ENCODE measurements around the gene RNF212B. TPM values are rescaled to one million over a fixed set of nuclear protein-coding genes. Genes with fewer than 3 reads are reported as not detected.

RNF212B gene
- total RNA-seq, result not detected in 2 replicates

GRCh38 chr14:23237772-23238594, at the start of gene RNF212B:
Gene RNF212B (plus strand): TSS chr14:23237936. CDS start chr14:23240346, 2,410 bp downstream.

GRCh38 chr14:23286020-23286901, 48.5 kb downstream of the RNF212B start, which contains the start of gene HOMEZ:
Gene HOMEZ (minus strand): TSS chr14:23286132. CDS start chr14:23285952, 180 bp downstream.

GRCh38 chr14:23302290-23303225, 64.8 kb downstream of the RNF212B start, which contains the start of gene PPP1R3E:
Gene PPP1R3E (minus strand): TSS chr14:23302859. CDS start chr14:23302576, 283 bp downstream.

GRCh38 chr14:23306412-23307145, 68.8 kb downstream of the RNF212B start, which contains the start of gene BCL2L2:
Gene BCL2L2 (plus strand): TSS chr14:23306833. CDS start chr14:23307768, 935 bp downstream.

GRCh38 chr14:23320584-23321571, 83.1 kb downstream of the RNF212B start, which contains the start of gene PABPN1:
Gene PABPN1 (plus strand): TSS chr14:23321457. CDS start chr14:23321470, 13 bp downstream.

Other genes with a start within 250 kb of the RNF212B start
- gene C14orf93, start 227.8 kb upstream of the RNF212B start, total RNA-seq, result 16.7 and 18.8 TPM in 2 replicates
- gene PSMB5, start 203.0 kb upstream of the RNF212B start, total RNA-seq, result 250 and 359 TPM in 2 replicates
- gene PSMB11, start 195.7 kb upstream of the RNF212B start, total RNA-seq, result not detected in 2 replicates
- 6.0 and 8.8 TPM in 2 replicates for gene CDH24, start 180.4 kb upstream of the RNF212B start, total RNA-seq
- 57.8 and 63.2 TPM in 2 replicates for gene ACIN1, start 142.8 kb upstream of the RNF212B start, total RNA-seq
- gene C14orf119, start 142.4 kb upstream of the RNF212B start, total RNA-seq, result 53.8 and 57.8 TPM in 2 replicates
- not detected in 2 replicates for gene CIROP, start 132.9 kb upstream of the RNF212B start, total RNA-seq
- gene CEBPE, start 118.7 kb upstream of the RNF212B start, total RNA-seq, result not detected in 2 replicates
- 53.1 and 61.2 TPM in 2 replicates for gene SLC7A8, start 54.3 kb upstream of the RNF212B start, total RNA-seq
- gene HOMEZ, start 48.2 kb downstream of the RNF212B start, total RNA-seq, result 11.6 and 14.8 TPM in 2 replicates
- 0.70 and 3.3 TPM in 2 replicates for gene PPP1R3E, start 64.9 kb downstream of the RNF212B start, total RNA-seq
- 25.4 and 25.6 TPM in 2 replicates for gene BCL2L2, start 68.9 kb downstream of the RNF212B start, total RNA-seq
- gene PABPN1, start 83.5 kb downstream of the RNF212B start, total RNA-seq, result 34.5 and 56.2 TPM in 2 replicates
- 1.4 and 5.9 TPM in 2 replicates for gene SLC22A17, start 115.0 kb downstream of the RNF212B start, total RNA-seq
- gene EFS, start 127.2 kb downstream of the RNF212B start, total RNA-seq, result 8.2 and 10.1 TPM in 2 replicates
- not detected in 2 replicates for gene IL25, start 134.9 kb downstream of the RNF212B start, total RNA-seq
- not detected in 2 replicates for gene CMTM5, start 139.1 kb downstream of the RNF212B start, total RNA-seq
- gene MYH6, start 170.3 kb downstream of the RNF212B start, total RNA-seq, result not detected in 2 replicates
- gene MYH7, start 197.7 kb downstream of the RNF212B start, total RNA-seq, result not detected in 2 replicates
- 21.9 and 37.1 TPM in 2 replicates for gene NGDN, start 231.8 kb downstream of the RNF212B start, total RNA-seq

Measured in hair follicular keratinocyte (primary cell).